ENCODE data around the gene ACSL3.
"Not testable (repeated sequence)": the region's sequence is repeated elsewhere in the genome, so short reads cannot be mapped to it uniquely, and the experiment has no call there.

The ACSL3 gene

DNA sequence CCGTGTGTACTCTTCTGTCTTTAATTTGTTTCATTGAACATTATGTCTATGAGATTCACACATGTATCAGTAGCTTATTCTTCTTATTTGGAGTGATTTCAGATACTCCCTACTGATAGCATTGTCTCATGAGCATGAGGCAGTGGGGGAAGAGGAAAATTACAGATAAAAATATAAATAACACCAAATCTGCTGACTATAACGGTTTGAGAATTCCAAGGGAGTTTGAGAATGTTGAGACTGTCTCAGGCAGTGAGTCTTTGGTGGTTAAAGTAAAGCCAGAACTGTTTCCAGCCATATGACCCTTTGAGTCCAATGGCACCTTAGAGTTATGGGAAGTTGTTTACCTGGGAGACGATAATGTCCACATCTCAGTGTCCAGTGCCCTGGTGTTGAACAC is 118.6 kb downstream of the ACSL3 start:
- DNase-seq: no peak

DNA sequence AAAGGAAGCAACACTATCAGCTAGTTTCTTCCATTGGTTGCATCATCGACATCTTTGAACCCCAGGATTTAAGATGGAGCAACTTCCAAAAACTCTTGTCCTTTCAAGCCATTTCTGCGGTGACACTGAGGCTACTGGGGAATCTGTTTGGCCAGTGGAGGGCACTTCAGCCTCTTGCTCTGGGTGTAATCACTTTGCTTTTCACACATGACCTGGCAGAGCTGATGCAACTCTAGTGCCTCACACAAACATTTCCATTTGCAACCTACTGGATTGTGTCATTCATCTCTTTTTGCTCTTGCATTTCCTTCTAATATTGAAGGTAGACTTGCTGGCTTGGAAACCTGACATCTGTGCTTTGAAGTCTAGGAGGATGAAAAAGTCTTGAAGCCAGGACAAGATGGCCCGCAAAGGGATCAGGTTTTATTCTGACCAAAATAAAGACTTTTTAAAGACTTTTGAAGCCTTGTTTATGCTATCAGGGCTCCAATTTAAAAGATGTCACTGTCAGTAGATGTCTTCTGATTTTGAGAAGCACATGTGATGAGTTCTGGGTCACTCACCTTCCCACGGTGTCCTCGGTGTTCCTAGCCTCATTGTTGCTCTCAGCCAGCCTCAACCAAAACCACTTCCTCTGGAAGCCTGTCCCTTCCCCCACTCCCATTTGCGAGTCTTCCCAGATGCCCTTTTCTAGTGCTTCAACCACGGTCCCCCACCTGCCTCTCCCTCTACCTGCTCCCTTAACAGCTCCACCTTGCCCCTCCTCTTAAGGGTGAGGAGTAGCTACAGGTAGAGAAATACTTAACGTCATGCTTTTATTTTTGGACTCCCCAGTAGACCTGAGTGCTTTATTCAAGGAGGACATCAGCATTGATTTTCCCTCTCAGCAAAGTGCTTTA is 121.4 kb downstream of the ACSL3 start:
- DNase-seq: peak; percentile 79

DNA sequence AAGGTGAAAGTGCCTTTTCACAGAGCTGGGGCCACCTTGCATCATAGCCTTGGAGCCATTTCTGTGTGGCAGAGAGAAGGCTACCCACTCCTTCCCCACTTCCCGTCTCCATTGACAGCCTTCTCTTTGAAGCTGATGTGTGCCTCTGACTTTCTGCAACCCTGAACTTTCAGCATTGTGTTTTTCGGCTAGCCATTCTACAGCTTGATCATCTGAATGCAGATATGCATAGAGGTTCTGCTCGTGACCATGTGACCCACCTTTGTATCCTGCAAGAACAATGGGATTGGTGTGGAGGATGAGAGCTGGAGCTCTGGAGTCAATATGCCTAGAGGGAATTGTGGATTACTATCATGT is 122.1 kb downstream of the ACSL3 start:
- DNase-seq: no peak

DNA sequence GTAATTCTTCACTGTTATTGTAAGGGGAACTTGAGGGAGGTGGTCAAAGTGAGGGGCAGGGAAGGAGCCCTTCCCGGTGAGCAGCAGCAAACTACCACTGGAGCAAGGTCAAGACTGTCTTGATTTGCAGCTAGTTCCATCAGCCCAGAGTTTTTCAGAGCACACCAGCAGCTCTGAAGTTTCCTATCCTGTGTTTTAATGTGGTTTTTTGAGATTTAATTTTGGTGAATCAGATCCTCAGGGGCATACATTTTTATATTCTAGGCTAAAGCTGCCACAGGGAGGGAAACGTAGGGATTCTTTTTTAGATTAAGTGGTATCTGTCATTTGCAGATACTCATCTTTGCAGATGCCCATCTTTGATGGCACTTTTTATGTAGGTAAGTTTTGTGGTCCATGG is 124.1 kb downstream of the ACSL3 start:
- no peak for DNase-seq

DNA sequence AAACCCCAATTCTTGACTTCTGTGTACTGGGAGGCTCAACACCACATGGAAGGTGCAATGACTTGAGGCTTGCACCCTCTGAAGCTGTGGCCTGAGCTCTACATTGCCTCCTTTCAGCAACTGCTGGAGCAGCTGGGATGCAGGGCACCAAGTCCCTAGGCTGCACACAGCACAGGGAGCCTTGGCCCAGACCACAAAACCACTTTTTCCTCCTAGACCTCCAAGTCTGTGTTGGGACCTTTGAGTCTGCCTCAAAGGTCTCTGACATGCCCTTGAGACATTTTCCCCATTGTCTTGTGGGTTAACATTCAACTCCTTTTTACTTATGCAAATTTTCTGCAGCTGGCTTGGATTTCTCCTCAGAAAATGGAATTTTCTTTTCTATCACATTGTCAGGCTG is 128.6 kb downstream of the ACSL3 start:
- no peak for DNase-seq

DNA sequence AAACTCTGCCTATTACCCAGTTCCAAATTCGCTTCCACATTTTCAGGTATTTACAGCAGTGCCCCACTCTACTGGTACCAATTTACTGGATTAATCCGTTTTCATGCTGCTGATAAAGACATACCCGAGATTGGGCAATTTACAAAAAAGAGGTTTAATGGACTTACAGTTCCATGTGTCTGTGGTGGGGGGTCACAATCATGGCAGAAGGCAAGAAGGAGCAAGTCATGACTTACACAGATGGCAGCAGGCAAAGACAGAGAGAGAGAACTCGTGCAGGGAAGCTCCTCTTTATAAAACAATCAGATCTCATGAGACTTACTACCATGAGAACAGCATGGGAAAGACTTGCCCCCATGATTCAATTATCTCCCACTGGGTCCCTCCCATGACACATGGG is 129.4 kb downstream of the ACSL3 start:
- DNase-seq: not testable (repeated sequence)

DNA sequence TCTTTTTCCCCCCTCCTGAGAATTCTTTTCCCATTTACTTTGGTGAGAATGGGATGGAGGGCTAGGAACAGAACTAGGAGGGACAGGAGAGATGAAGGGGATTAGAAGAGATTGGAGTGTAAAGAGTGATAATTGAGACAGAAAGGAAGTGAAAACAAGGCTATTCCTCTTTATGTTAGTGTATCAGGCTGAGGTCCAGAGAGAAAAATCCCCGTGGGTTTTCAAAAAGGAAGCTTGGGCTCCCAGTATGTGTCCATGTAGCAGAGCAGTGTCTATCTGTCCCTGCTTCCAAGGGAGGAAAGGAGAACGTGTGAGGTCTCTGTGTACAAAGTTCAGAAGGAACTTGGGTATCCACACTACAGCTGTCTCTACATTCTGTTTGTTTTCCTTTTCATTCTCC is 131.3 kb downstream of the ACSL3 start:
- peak; percentile 5 for DNase-seq

Measured in DMS153 (cell line).